ENCODE results near the gene SLF2.

DNA sequence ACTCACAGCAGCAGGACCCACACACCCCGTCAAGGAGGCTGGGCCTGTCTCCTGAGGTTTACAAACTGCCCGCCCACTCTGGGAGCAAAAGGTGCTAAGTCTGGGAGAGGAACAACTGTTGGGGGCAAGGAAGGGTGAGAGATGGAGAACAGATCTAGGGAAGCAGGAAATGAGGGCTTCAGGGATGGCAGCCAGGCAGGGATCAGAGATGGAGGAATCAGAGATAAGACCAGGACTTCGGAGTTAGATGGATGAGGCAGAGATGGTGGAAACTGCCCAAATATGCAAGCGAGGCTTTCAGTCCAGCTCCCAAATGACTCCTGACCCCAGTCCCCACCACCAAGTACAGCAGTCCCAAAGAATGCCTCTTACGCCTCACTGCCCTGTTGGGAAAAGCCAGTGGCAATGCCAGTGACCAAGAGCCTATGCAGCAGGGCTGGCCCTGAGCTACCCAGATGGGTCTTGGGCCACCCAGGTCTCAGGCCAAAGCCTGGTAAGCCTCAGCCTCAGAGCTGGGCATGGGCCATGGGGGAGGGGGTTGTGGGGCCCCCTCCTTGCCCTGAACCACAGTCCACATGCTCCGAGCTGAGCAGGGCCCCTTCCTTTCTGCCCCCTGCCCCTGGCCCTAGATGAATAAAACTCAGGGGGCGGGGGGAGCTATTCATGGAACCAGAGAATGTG is 39.5 kb upstream of the SLF2 start:
- TF ChIP-seq YY1 (IDR thresholded peaks at IDR 0.05; ENCODE audit: insufficient read depth, insufficient read length) = no peak
- no peak for TF ChIP-seq ZNF274 (IDR thresholded peaks at IDR 0.05; ENCODE audit: low read depth, low read length)
- no peak for TF ChIP-seq SUZ12 (IDR thresholded peaks at IDR 0.05; ENCODE audit: extremely low read depth, insufficient read depth, insufficient read length)
